TTC549 (cell line): ENCODE data around the gene PSG11.
"Not testable (repeated sequence)": the region's sequence is repeated elsewhere in the genome, so short reads cannot be mapped to it uniquely, and the experiment has no call there.

Experiments
- FAIRE-seq: peaks from 2 replicates; lab custom pipeline; 2012; peaks lifted over from hg19 to GRCh38; lab: Jason Lieb, UNC

PSG11 gene

DNA sequence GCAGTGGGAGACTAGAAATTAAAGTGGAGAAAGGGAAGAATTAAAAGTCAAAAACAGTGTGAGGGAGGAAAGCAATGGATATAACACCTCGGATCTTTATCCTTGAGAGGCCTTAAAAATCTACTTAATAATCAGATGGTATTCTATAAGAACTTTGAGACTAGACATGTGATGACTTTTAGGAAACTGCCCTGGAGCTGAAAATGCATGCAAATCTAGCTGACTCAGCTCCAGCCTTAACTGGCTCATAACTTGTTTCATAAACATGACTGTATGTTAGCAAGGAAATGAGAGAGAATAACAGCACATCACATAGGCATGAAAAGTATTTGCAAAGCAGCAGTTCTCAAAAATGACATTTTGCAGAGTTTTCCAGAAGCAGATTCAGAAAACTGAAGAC lies 38.1 kb downstream of the PSG11 start:
- not testable (repeated sequence) for FAIRE-seq

DNA sequence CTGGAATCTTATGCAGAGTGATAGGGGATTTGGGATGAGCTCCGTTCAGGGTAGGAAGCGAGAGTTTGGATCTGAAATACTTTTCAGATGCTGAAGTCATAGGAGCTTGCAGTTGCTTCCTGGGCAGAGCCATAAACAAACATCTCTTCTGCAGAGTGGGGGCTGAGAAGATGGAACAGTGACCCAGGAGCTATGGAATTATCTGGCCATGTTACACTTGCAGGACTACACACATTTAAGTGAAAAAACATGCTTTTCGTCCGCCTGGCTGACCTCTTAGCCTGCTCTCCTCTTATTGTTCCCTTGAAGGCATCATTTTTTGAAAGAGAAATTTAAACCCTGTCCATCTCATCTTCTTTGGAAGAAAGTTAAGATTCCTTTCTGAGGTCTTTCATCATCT lies 40.7 kb downstream of the PSG11 start:
- no peak for FAIRE-seq

DNA sequence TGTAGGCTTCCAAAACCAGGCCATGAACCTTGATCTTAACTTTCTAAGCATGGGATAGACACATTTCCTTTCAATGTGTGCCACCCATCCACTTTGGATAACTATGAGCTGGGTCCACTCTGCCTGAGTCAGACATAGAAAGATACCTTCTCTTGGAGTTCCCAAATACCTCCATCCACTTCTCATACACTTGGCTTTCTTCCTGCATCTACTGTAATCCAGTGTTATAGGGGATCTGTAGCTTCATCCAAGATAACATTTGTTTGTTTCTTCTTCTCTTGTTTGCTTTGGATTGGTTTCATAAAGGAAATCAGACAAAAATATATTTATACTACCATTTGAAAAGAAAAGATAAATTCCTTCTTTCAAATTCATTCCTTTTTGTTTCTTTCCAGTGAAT lies 44.2 kb downstream of the PSG11 start:
- not testable (repeated sequence) for FAIRE-seq

DNA sequence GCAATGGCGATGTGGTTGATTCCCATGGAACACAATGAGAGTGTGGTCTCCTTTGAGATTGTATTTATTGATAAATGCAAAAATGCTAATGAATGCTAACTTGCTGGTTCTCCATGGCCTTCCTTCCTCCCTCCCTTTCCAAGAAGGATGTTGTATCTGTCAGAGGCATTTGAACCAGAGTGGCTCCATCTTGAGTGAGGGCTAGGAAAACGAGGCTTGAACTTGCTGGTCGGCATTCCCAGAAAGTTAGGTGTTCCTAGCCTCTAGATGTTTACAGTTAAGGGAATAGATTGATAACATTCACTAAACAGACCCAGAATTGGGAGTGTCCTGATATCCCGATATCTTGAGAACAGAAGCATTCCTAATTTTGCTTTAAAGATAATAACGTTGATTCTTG lies 54.8 kb downstream of the PSG11 start:
- FAIRE-seq, result not testable (repeated sequence)

DNA sequence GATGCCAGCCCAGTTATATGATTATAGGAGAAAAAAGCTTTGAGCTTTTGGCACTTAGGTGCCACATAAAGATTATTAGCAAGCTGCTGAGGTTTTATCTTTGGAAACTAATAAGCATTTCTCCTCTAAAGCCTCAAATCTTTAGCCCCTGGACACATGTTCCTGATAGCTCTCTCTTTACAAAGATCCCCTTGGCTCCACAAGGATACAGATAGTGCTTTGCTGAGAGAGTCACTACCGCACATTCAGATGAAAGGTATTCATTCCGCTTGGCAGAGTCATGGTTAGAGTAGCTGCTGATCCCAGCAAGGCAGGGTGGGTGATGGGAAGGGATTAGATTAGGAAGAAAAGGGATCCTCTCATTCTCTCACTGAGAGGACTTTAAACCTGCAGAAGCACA lies 61.1 kb downstream of the PSG11 start:
- FAIRE-seq, result no peak

DNA sequence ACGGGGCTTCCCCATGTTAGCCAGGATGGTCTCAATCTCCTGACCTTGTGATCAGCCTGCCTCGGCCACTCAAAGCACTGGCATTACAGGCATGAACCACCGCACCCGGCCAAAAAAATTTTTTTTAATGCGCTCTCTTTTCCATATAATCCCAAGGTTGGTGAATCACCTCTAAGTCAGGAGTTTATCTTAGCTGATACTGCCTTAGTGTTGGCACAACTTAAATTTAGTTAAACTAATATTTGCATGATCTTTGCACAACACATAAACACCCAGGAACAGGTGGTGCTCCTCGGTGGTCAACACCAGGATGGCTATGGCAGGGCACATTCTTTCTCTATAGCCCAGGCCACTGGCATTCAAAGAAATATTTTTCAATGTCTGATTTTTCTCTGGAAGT lies 65.2 kb downstream of the PSG11 start:
- no peak for FAIRE-seq
